Activated T-helper 17 cell treated with anti-CD3 and anti-CD28 coated beads, Interleukin-2, amount 50 U/mL, for 72 hours (primary cell): ENCODE results near the gene FIBIN. TPM values are rescaled to one million over a fixed set of nuclear protein-coding genes. Genes with fewer than 3 reads are reported as not detected.

Experiments
- ATAC-seq: fragments of 150-1000 bp; cut with Tn5 transposase; replicated peaks from 2 replicates; pipeline ENCODE4 v1.10.0; 2021; ENCODE audit warnings: mild to moderate bottlenecking, moderate library complexity
- H3K27ac Mint-ChIP-seq: one replicate; pipeline ENCODE4 v1.8.0; 2022; ENCODE audit warnings: mixed read lengths
- H3K27me3 Mint-ChIP-seq: one replicate; pipeline ENCODE4 v1.8.0; 2022; ENCODE audit warnings: mixed read lengths
- H3K36me3 Mint-ChIP-seq: one replicate; pipeline ENCODE4 v1.8.0; 2022; ENCODE audit warnings: low read depth, mild to moderate bottlenecking, mixed read lengths
- H3K4me1 Mint-ChIP-seq: one replicate; pipeline ENCODE4 v1.8.0; 2022; ENCODE audit warnings: mixed read lengths
- H3K4me3 Mint-ChIP-seq: one replicate; pipeline ENCODE4 v1.8.0; 2022; ENCODE audit warnings: mild to moderate bottlenecking, mixed read lengths
- H3K9me3 Mint-ChIP-seq: one replicate; pipeline ENCODE4 v1.8.0; 2022; ENCODE audit warnings: mixed read lengths
- total RNA-seq, 2 donors: library from RNA; stranded (reverse); gene quantifications; one replicate each; pipeline ENCODE4 v1.2.3, GENCODE V29; 2022

FIBIN gene
- not detected for total RNA-seq

DNA sequence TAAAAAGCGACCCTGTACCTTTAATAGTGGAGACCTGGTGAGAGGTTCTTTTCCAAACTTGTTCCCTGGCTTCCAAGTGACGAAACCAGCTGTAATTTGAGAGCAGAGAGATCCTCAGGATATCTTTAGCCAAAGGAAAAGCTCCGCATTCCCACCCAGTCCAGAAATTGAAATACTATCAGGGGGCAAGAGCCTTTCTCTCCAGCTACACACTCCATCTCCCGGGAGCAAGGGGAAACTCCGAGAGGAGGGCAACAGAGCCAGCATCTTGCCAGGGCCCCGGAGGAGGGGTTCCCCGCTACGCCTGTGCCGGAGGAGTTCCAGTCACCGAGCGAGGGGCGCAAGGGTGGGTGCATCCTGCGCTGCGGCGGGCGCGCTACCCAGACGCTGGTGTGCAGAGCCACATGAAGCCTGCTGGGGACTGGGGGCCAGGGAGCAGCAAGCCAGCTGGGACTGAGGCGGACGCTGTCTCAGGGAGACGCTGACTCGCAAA lies at the start of gene FIBIN:
FIBIN (plus strand) TSS at position 148 of the 493 bp plus-strand sequence. CDS start 415 bp downstream, outside the sequence.
- H3K4me3 Mint-ChIP-seq, result no peak within 1 kb of the TSS
- no peaks in the 10 kb centered on the region for H3K36me3 Mint-ChIP-seq
- H3K27me3 Mint-ChIP-seq, result peaks cover 2% of the 10 kb centered on the region
- no peak within 1 kb of the TSS for H3K27ac Mint-ChIP-seq
- H3K9me3 Mint-ChIP-seq, result no peaks in the 10 kb centered on the region
- no peak for ATAC-seq
- no peaks in the 10 kb centered on the region for H3K4me1 Mint-ChIP-seq

DNA sequence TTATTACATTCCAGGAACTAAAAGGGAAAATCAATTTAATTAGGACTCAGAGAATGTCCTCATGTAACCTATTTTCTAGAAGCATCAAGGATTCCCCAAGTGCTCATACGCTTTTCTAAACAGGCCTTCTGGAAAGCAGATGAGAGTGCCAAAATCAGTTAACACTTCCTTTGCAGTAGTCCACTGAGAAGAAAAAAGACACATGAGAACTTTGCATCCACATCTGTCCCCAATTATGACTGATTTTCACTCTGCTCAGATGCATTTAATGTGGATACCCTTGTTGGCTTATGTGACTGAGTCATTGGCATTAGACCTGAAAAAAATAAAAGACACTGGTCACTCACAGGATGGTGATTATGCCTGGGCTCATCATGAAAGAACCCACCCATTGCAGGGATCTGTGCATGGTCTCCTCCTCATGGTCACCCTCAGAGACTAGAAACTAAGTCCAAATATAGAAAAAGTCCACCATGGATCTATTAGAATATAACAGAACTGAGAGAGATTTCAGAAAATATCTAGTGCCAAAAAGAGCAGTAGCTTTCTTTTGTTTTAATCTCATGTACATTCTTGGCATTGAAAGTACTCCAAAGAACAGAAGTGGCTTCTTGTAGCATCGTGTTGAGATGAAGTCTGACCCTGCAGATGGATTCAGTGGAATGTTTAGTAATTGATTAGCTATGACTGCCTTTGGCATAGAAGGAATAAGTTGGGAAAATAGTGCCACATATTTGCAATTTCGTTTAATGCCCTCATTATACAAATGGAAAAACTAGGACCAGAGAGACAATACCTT lies 48.8 kb upstream of the FIBIN start:
- H3K27ac Mint-ChIP-seq, result no peak overlapping the region
- no peak overlapping the region for H3K4me3 Mint-ChIP-seq
- no peaks in the 10 kb centered on the region for H3K36me3 Mint-ChIP-seq
- no peak for ATAC-seq
- H3K4me1 Mint-ChIP-seq, result no peaks in the 10 kb centered on the region
- peaks cover 6% of the 10 kb centered on the region for H3K9me3 Mint-ChIP-seq
- no peaks in the 10 kb centered on the region for H3K27me3 Mint-ChIP-seq

DNA sequence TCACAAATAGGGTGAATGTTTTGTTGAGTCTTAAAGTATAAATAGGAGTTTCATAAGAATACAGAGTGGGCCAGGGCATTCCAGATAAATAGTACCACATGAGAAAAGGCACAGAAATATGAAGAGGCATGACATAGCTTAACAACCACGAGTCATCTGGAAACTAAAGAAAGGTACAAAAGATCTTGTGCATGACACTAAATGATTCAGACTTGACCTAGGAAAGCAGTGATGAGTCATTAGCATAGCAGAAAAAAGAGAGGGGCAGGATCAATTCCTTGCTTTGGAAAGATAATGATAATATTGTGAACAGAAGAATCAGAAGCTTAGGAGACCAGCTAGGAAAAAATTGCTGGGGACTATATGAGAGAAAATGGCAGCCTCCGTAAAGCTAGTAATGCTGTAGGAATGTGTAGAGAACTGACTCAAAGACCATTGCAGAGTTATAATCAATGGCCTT lies 47.6 kb upstream of the FIBIN start:
- H3K4me1 Mint-ChIP-seq, result no peaks in the 10 kb centered on the region

DNA sequence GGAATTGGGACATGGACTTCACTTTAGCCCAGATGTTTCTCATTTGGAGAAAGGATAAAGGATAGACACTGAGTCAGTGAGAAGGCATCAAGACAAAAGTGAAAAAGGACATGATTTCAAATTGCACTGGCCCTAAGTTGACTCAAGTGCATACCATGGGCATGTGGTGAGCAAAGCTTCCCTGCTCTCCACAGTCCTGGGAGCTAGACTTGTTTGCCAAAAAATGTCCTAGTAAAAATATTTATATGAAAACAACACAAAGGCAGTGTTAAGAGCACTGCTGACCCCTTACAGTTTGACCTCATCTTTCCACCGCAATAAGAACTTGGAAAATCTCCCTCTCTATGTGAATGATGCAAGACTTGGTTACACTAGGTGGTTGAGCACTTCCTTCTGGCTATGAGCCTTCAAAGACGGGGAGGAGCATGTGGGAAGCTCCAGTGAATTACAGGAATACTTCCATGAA lies 46.5 kb upstream of the FIBIN start:
- Mint-ChIP-seq H3K9me3 (peaks cover 6% of the 10 kb centered on the region), H3K4me3 (no peak overlapping the region), H3K27me3 (no peaks in the 10 kb centered on the region), H3K4me1 (no peaks in the 10 kb centered on the region), H3K36me3 (no peaks in the 10 kb centered on the region), H3K27ac (no peak overlapping the region)
- ATAC-seq, result no peak

More for the DNA sequence above, 47.6 kb upstream of the FIBIN start:
- no peak overlapping the region for H3K27ac Mint-ChIP-seq
- ATAC-seq, result no peak
- peaks cover 6% of the 10 kb centered on the region for H3K9me3 Mint-ChIP-seq
- no peaks in the 10 kb centered on the region for H3K36me3 Mint-ChIP-seq
- H3K4me3 Mint-ChIP-seq, result no peak overlapping the region
- no peaks in the 10 kb centered on the region for H3K27me3 Mint-ChIP-seq

DNA sequence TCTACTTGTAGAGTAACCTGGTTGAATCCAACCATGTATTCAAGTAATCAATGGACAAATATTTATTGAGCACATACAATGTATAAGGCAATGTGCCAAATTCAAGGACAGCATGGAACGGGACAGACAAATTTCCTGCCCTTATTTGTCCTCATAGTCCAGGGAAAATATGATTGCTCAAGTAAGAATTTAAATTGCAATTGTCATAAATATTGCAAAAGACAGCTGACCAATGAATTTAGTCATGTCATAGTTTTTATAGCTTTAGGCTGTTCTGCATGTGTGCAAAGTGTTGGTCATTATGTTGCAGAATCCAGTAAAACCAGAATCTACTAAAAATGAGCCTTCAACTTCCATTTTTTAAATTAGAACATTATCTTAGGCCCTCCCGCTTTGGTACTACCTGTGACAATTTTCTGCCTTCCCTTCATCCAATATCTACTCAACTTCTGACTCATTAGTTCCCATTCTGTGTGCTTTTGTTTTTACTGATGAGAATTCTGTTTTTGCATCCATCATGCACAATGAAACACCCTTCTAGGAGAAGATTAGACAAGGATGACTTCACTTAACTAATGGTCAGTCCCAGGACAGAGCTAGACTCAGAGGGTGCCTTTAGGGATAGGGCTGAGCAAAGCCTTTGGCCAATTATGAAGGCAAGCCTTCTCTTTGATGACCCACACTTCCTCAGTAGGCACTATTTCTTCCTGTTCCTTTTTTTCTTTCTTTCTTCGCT lies 45.8 kb upstream of the FIBIN start:
- Mint-ChIP-seq H3K27me3 (no peaks in the 10 kb centered on the region), H3K4me3 (no peak overlapping the region), H3K4me1 (no peaks in the 10 kb centered on the region), H3K9me3 (peaks cover 10% of the 10 kb centered on the region), H3K27ac (no peak overlapping the region), H3K36me3 (no peaks in the 10 kb centered on the region)
- no peak for ATAC-seq

DNA sequence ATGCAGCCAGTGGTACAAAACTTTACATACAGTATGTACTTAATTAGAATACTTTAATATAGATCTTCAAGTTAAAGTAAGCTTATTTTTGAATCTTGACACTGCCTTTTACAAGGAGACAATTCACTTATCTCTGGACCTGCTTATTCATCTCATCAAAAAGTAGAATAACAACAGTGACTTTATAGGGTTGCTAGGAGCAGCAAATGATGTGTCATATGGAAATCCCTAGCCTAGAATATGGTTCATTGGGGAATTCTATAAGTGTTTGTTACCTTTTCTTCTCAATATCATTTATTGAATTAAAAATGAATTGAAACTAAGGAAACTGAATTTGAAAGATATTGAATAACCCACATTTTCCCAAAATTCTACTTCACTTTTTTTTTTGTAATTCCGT lies 45.0 kb upstream of the FIBIN start:
- no peaks in the 10 kb centered on the region for H3K4me1 Mint-ChIP-seq
- ATAC-seq, result no peak
- no peak overlapping the region for H3K4me3 Mint-ChIP-seq
- H3K36me3 Mint-ChIP-seq, result no peaks in the 10 kb centered on the region
- H3K27ac Mint-ChIP-seq, result no peak overlapping the region
- peaks cover 10% of the 10 kb centered on the region for H3K9me3 Mint-ChIP-seq
- H3K27me3 Mint-ChIP-seq, result no peaks in the 10 kb centered on the region

DNA sequence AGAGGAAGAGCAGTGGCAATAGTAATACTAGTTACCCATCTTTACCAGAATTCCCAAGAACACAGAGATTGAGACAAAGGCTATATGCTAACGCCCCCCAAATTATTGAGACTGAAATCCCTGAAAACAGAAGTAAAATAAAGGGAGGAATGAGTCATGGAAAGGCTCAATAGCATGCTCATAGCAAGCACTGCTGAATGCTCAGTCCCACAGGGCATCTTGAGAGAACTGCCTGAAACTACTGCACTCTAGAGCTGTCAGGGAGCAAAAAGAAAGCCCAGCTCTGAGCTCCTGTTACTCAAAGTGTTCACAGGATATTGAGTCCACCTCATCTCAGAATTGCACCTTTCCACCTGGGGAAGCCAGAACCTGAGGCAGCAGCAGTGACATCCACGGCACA lies 44.1 kb upstream of the FIBIN start:
- no peak overlapping the region for H3K4me3 Mint-ChIP-seq
- no peaks in the 10 kb centered on the region for H3K36me3 Mint-ChIP-seq
- no peaks in the 10 kb centered on the region for H3K4me1 Mint-ChIP-seq
- H3K9me3 Mint-ChIP-seq, result peaks cover 13% of the 10 kb centered on the region
- ATAC-seq, result no peak
- H3K27ac Mint-ChIP-seq, result no peak overlapping the region
- H3K27me3 Mint-ChIP-seq, result no peaks in the 10 kb centered on the region

DNA sequence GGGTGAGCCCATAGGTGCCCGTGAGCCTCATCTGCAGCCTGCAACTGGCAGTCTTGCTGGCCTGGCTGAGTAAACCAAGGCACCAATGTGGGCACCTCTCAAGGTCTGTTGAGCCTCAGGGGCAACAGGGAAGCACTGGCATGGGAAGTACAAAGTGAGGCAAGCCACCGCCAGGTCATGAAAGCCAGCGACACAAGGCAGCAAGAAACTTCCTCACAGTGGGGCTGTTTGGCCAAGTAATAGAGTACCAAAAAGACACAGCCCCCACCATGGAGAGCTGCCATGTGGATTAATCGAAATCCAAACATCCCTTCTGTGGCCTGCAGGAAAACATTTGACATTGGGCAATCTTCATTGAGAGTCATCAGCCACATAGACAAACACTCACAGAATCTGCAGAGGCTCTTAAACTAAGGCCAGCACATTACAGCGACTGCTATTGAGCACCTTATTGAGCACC lies 43.6 kb upstream of the FIBIN start:
- no peaks in the 10 kb centered on the region for H3K27me3 Mint-ChIP-seq
- H3K4me3 Mint-ChIP-seq, result no peak overlapping the region
- H3K36me3 Mint-ChIP-seq, result no peaks in the 10 kb centered on the region
- H3K4me1 Mint-ChIP-seq, result no peaks in the 10 kb centered on the region
- no peak for ATAC-seq
- H3K27ac Mint-ChIP-seq, result no peak overlapping the region
- H3K9me3 Mint-ChIP-seq, result peaks cover 13% of the 10 kb centered on the region

DNA sequence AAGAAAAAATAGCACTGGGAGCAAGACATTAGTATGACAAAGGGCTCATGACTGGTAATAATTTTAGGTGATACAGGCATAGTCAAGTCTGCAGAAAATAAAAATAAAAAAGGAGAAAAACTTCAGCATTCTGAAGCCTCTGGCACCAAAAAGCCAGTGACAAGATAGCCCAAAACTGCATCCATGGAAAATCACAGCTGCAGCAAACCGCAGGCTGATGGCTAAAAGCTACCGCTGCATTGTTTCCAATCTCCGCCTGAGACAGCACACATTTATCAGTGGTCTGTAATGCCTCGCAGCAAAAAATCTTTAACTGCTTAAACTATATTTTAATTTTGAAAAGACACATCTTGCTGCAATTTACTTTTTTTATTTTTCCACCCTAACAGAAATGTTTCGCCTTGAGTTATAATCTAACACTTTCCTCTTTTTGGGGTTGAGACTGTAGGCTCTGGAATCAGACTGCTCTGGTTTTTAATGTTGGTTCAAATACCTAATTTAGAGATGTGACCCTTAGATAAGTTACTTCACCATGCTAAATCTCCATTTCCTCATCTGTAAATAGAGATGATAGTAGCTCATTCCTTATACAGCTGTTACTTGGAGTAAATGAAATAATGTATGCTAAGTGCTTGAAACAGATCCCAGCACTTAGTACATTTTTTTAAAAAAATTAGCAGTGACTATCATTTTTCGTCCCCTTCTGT lies 42.0 kb upstream of the FIBIN start:
- H3K4me3 Mint-ChIP-seq, result no peak overlapping the region
- no peak for ATAC-seq
- H3K27me3 Mint-ChIP-seq, result no peaks in the 10 kb centered on the region
- no peak overlapping the region for H3K27ac Mint-ChIP-seq
- peaks cover 13% of the 10 kb centered on the region for H3K9me3 Mint-ChIP-seq
- no peaks in the 10 kb centered on the region for H3K4me1 Mint-ChIP-seq
- no peaks in the 10 kb centered on the region for H3K36me3 Mint-ChIP-seq

DNA sequence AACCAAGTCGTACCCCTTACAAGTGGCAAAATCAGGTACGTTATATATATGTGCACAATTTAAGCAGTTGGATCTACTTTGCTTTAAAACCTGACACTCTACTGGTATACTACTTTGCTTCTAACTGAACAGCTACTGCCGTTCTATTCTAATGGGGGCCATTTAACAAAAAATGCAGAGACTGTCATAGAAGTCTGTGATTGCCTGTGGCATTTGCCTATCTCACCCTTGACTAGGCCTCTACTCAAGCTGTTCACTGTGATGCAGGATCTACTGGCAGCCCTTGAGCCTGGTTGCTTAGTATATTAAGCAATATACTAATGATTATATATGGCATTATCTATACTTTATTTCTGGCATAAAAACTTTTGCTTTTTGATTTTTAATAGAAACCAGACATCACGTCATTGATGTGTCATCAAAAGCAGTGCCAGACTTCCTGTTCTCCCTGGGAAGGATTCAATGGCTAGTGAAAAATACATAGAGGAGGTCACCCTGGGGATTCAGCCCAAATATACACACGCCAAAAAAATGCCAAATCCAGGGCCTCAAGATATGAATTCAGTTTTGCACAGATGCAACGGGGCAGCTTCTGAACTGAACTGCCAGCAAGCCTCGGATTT lies 40.0 kb upstream of the FIBIN start:
- Mint-ChIP-seq H3K4me1 (no peaks in the 10 kb centered on the region), H3K9me3 (peaks cover 17% of the 10 kb centered on the region), H3K4me3 (no peak overlapping the region), H3K36me3 (no peaks in the 10 kb centered on the region), H3K27me3 (no peaks in the 10 kb centered on the region), H3K27ac (no peak overlapping the region)
- ATAC-seq, result no peak

DNA sequence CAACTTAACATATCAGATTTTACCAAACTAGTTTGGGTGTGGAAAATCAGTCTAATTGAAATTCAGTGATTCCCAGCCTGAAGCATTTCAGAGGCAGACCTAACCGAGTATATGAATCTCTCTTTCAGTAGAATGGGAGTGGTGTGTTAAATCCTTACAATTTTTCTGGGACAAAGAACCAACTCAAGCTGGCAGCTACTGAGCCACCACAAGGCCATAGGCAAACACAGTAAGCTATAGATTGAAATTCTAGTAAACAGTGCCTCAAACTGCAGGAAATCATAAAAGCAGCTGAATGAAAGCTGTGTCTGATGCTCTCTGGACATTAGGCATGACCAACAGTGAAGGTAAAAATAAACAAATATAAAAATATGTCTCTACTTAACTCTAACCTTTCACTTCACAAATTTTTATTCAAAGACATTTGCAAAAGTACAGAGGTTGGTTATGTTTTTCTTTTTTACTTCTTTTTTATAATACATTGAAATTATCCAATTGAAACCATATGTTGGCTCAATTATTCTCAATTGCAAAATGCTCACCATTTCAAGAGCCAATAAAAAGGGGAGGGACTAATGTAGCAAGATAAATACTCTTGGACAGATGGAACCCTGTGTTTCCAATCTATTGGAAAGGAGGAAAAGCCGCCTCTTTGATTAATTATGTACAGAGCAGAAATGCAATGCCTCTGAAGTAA lies 35.8 kb upstream of the FIBIN start:
- no peaks in the 10 kb centered on the region for H3K36me3 Mint-ChIP-seq
- no peaks in the 10 kb centered on the region for H3K4me1 Mint-ChIP-seq
- H3K27me3 Mint-ChIP-seq, result no peaks in the 10 kb centered on the region
- no peak for ATAC-seq
- H3K9me3 Mint-ChIP-seq, result peaks cover 7% of the 10 kb centered on the region
- no peak overlapping the region for H3K27ac Mint-ChIP-seq
- no peak overlapping the region for H3K4me3 Mint-ChIP-seq

DNA sequence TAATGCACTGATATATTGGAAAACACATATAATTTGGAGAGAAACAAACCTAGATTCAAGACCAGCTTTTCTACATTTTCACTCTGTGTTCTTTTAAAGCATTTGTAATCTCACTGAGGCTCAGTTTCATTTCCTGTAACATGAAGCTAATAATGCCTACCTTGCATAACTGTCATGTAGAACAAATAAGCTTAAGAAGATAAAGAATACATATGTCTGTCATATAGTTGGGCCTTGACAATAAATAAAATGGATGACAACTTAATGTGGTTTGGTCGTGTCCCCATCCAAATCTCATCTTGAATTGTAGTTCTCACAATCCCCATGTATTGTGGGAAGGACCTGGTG lies 35.2 kb upstream of the FIBIN start:
- Mint-ChIP-seq H3K4me1 (no peaks in the 10 kb centered on the region), H3K36me3 (no peaks in the 10 kb centered on the region), H3K9me3 (peaks cover 7% of the 10 kb centered on the region), H3K27me3 (no peaks in the 10 kb centered on the region), H3K27ac (no peak overlapping the region), H3K4me3 (no peak overlapping the region)
- ATAC-seq, result no peak

DNA sequence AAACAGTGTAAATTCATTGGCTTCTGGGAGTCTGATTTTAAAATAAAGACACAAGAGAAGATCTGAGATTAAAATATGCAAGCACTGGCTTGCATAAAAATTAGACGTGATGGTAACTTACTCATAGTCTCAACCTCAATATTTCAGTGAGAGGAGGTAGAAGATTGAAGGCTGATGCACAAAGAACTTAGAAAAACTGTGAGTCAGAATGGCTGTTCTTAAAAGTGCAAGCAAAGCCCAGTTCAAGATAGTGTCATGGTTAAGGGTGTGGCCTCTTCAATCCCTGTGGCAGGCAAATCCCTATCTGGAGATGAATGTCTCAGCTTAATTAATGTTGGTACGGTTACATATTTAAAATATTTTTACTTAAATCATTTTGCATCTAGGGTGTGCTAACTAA lies 33.6 kb upstream of the FIBIN start:
- no peak overlapping the region for H3K27ac Mint-ChIP-seq
- H3K9me3 Mint-ChIP-seq, result peaks cover 4% of the 10 kb centered on the region
- no peaks in the 10 kb centered on the region for H3K36me3 Mint-ChIP-seq
- H3K27me3 Mint-ChIP-seq, result no peaks in the 10 kb centered on the region
- H3K4me3 Mint-ChIP-seq, result no peak overlapping the region
- no peak for ATAC-seq
- H3K4me1 Mint-ChIP-seq, result no peaks in the 10 kb centered on the region

DNA sequence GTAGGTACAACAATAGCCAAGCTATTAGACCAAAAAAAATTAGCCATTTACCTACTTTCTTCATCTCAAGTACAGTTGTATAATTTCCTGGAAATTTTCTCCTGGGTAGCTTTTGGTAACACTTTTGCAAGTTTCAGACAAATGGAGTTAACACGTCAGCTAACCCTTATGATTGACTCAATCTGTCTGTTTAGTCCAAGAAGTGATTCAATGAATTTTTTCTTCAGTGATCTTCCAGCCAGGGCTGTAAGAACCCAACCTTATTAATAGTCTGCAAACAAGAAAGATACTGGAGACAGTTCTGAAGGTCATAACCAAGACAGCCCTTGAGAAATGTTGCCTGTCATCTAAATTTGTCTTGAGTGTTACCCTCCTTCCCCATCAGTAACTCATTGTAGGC lies 30.1 kb upstream of the FIBIN start:
- Mint-ChIP-seq H3K4me1 (no peaks in the 10 kb centered on the region), H3K27ac (no peak overlapping the region), H3K36me3 (no peaks in the 10 kb centered on the region), H3K27me3 (no peaks in the 10 kb centered on the region), H3K9me3 (no peaks in the 10 kb centered on the region), H3K4me3 (no peak overlapping the region)
- ATAC-seq, result no peak
